A673 (cell line): ENCODE measurements around the gene PSMA7.

ENCODE experiments used
- CTCF ChIP-seq: fragments of 300-800, 200-600 bp; sonication (generic); conservative IDR thresholded peaks from 2 replicates; pipeline ENCODE4 v1.5.1; 2017; ENCODE audit warnings: low read depth, mild to moderate bottlenecking, antibody characterized with exemption, low read length, moderate library complexity, mixed read lengths
- EZH2 ChIP-seq: fragments of 200-600 bp; sonication (generic); IDR thresholded peaks from 2 replicates; pipeline ENCODE4 v1.6.1; 2017; ENCODE audit warnings: borderline replicate concordance, low read depth, mild to moderate bottlenecking, mixed read lengths, antibody characterized with exemption, low read length; ENCODE audit not compliant: poor library complexity, severe bottlenecking

- TF ChIP-seq EZH2 (no peak), CTCF (no peak)
These were observed 25.9 kb downstream of the PSMA7 start for GRCh38 chr20:62117362-62117646.
